ENCODE data around the gene CAMP.

DNA sequence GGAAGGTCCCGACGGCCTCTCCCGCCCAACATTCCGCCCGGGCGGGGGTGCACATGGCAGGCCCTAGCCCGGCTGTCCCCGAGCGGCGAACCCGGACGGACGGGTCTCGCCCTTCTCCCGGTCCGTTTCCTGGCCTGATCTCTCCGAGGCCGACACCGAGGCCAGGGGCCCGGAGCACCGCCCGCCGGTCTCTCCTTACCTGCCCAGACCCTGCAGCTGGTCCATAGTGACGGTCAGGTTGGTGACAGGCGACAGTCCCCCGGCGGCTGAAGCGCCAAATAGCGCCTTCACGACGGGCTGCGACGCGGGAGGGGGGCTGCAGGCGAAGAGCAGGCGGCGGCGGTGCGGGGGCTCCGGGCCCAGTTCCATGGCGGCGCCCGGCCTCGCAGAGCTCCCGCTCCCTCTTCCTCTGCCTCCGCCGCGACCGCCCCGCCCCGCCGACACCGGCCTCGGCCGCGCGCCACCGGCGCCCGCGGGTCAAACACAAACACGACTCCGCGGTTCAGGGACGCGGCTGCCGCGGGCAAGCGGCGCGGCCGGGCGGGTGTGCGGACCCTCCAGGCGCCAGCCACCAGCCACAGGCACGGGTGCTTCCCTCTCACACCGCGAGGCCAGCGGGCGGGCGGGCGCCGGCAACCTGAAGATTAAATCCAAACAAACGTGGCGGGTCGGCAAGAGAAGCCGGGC lies 35.6 kb upstream of the CAMP start:
- TF ChIP-seq, protein P1, sequence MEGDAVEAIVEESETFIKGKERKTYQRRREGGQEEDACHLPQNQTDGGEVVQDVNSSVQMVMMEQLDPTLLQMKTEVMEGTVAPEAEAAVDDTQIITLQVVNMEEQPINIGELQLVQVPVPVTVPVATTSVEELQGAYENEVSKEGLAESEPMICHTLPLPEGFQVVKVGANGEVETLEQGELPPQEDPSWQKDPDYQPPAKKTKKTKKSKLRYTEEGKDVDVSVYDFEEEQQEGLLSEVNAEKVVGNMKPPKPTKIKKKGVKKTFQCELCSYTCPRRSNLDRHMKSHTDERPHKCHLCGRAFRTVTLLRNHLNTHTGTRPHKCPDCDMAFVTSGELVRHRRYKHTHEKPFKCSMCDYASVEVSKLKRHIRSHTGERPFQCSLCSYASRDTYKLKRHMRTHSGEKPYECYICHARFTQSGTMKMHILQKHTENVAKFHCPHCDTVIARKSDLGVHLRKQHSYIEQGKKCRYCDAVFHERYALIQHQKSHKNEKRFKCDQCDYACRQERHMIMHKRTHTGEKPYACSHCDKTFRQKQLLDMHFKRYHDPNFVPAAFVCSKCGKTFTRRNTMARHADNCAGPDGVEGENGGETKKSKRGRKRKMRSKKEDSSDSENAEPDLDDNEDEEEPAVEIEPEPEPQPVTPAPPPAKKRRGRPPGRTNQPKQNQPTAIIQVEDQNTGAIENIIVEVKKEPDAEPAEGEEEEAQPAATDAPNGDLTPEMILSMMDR (IDR thresholded peaks at IDR 0.05) = no peak
- no peak for TF ChIP-seq POLR2A (IDR thresholded peaks at IDR 0.05)
- TF ChIP-seq EP300 (IDR thresholded peaks at IDR 0.05) = no peak
